ENCODE measurements around the gene OPA1.

GRCh38 chr3:193702967-193703366 lies 110.0 kb downstream of the OPA1 start:
- no peak for TF ChIP-seq EZH2 (IDR thresholded peaks at IDR 0.05; ENCODE audit: insufficient read depth, poor library complexity, severe bottlenecking)
- no peak for TF ChIP-seq EZH2phosphoT487 (IDR thresholded peaks at IDR 0.05; ENCODE audit: insufficient read depth, low read depth)
